Peyer's patch (tissue), 4 donors: ENCODE measurements around the gene BCL11A.

Experiments
- CTCF ChIP-seq, 6 experiments: fragments of 450-650 bp in 4 of 6; fragments of 200-600 bp in 2 of 6; sonication (generic) in 1 of 6; IDR thresholded peaks; one replicate each; pipeline ENCODE4 v1.5.1; 2017 to 2019; ENCODE audit warnings: antibody characterized with exemption in 6 of 6, mild to moderate bottlenecking in 3 of 6, moderate library complexity in 1 of 6
- POLR2A ChIP-seq, 2 donors: fragments of 450-650 bp; IDR thresholded peaks; one replicate each; pipeline ENCODE4 v1.5.1; 2017; ENCODE audit warnings: antibody characterized with exemption in 2 of 2, mild to moderate bottlenecking in 2 of 2, moderate library complexity in 2 of 2

GRCh38 chr2:60555066-60555782 is 1.8 kb upstream of the BCL11A start:
- TF ChIP-seq POLR2A (IDR thresholded peaks at IDR 0.05) (peak; percentile 20 to 54), CTCF (IDR thresholded peaks at IDR 0.05) (peak in 5 of 6 experiments; percentile 12 to 42 (median 34))
